WTC11 (cell line): Measurements from ENCODE around the gene LYPLA2. TPM values are rescaled to one million over a fixed set of nuclear protein-coding genes. Genes with fewer than 3 reads are reported as not detected.
A peak's percentile ranks its signal among the peaks of the same experiment; 100 is the strongest.

Experiments used
- ATAC-seq: fragments of 200-7000 bp; cut with Tn5 transposase; 2 replicates; pipeline ENCODE4 v1.10.0; 2021; ENCODE audit warnings: mild to moderate bottlenecking, moderate library complexity
- CTCF ChIA-PET: fragments of 300-600 bp; sonication (Branson Sonifier 250); formaldehyde crosslinking; loops from one replicate; lab custom pipeline; 2021; ENCODE audit warnings: antibody characterized with exemption; lab: Charles Lee
- POLR2A ChIA-PET: fragments of 350-600 bp; sonication (Branson Sonifier 250); formaldehyde crosslinking; loops from one replicate; lab custom pipeline; 2021; ENCODE audit warnings: antibody characterized with exemption; lab: Charles Lee
- DNase-seq: peaks from one replicate; pipeline ENCODE4 v3.0.0; 2021; ENCODE audit warnings: low spot score
- H3K27ac Mint-ChIP-seq: 2 replicates; pipeline ENCODE4 v1.8.0; 2021; ENCODE audit warnings: mixed read lengths
- H3K27me3 Mint-ChIP-seq: 2 replicates; pipeline ENCODE4 v1.8.0; 2021; ENCODE audit warnings: low read depth, mild to moderate bottlenecking, moderate library complexity, mixed read lengths
- H3K36me3 Mint-ChIP-seq: 2 replicates; pipeline ENCODE4 v1.8.0; 2021; ENCODE audit warnings: mixed read lengths
- H3K4me1 Mint-ChIP-seq: 2 replicates; pipeline ENCODE4 v1.8.0; 2022; ENCODE audit warnings: mixed read lengths
- H3K4me3 Mint-ChIP-seq: 2 replicates; pipeline ENCODE4 v1.8.0; 2021; ENCODE audit warnings: mild to moderate bottlenecking, moderate library complexity, mixed read lengths
- H3K9me3 Mint-ChIP-seq: 2 replicates; pipeline ENCODE4 v1.8.0; 2021; ENCODE audit warnings: mixed read lengths
- CREB1 ChIP-seq: sonication (generic); formaldehyde crosslinking; IDR thresholded peaks from 2 replicates; pipeline ENCODE4 v1.8.0; 2023; ENCODE audit warnings: mild to moderate bottlenecking, missing genetic modification reagents
- CREM ChIP-seq: sonication (generic); formaldehyde crosslinking; IDR thresholded peaks from 2 replicates; pipeline ENCODE4 v1.8.1; 2022; ENCODE audit warnings: mild to moderate bottlenecking, missing genetic modification reagents, moderate library complexity
- ETV6 ChIP-seq: sonication (generic); formaldehyde crosslinking; IDR thresholded peaks from 2 replicates; pipeline ENCODE4 v1.8.1; 2022; ENCODE audit warnings: mild to moderate bottlenecking, missing genetic modification reagents
- FOXP1 ChIP-seq: sonication (generic); formaldehyde crosslinking; IDR thresholded peaks from 2 replicates; pipeline ENCODE4 v1.8.0; 2022; ENCODE audit warnings: missing genetic modification reagents, mild to moderate bottlenecking, moderate library complexity, borderline replicate concordance
- IRF2 ChIP-seq: sonication (generic); formaldehyde crosslinking; IDR thresholded peaks from 2 replicates; pipeline ENCODE4 v1.8.0; 2022; ENCODE audit warnings: low read depth, missing genetic modification reagents, borderline replicate concordance
- MXD4 ChIP-seq: fragments of 250-450 bp; sonication (Bioruptor Pico); IDR thresholded peaks from 2 replicates; pipeline ENCODE4 v1.8.0; 2021; ENCODE audit warnings: mild to moderate bottlenecking, moderate library complexity, borderline replicate concordance
- RORB ChIP-seq: fragments of 250-450 bp; sonication (Bioruptor Pico); IDR thresholded peaks from 2 replicates; pipeline ENCODE4 v1.9.0; 2021; ENCODE audit warnings: mild to moderate bottlenecking
- TCF7 ChIP-seq: sonication (generic); formaldehyde crosslinking; IDR thresholded peaks from 2 replicates; pipeline ENCODE4 v1.8.0; 2022; ENCODE audit warnings: mild to moderate bottlenecking, low read depth, missing genetic modification reagents, moderate library complexity
- total RNA-seq: library from RNA; stranded (reverse); gene quantifications from 3 replicates; pipeline ENCODE4 v1.2.3, GENCODE V29; 2021
- TF ChIP-seq, protein P1 (sequence below): sonication (generic); formaldehyde crosslinking; conservative IDR thresholded peaks from 2 replicates; pipeline ENCODE4 v1.8.1; 2022; ENCODE audit warnings: mild to moderate bottlenecking, missing genetic modification reagents
- TF ChIP-seq, protein P2 (sequence below): sonication (generic); formaldehyde crosslinking; IDR thresholded peaks from 2 replicates; pipeline ENCODE4 v1.8.0; 2023; ENCODE audit warnings: mild to moderate bottlenecking, missing genetic modification reagents
- TF ChIP-seq, protein P3 (sequence below): fragments of 200-600 bp; IDR thresholded peaks from 2 replicates; pipeline ENCODE4 v1.8.0; 2022; ENCODE audit warnings: antibody characterized with exemption
- TF ChIP-seq, protein P4 (sequence below): sonication (generic); formaldehyde crosslinking; IDR thresholded peaks from 2 replicates; pipeline ENCODE4 v1.8.0; 2022; ENCODE audit warnings: mild to moderate bottlenecking, missing genetic modification reagents
- TF ChIP-seq, protein P5 (sequence below): sonication (generic); formaldehyde crosslinking; IDR thresholded peaks from 2 replicates; pipeline ENCODE4 v1.8.0; 2022; ENCODE audit warnings: missing genetic modification reagents
- TF ChIP-seq, protein P6 (sequence below): sonication (generic); formaldehyde crosslinking; conservative IDR thresholded peaks from 2 replicates; pipeline ENCODE4 v1.8.1; 2023; ENCODE audit warnings: mild to moderate bottlenecking, low read depth, missing genetic modification reagents, moderate library complexity

LYPLA2 gene
- total RNA-seq, 1 experiment from 2014 or later = 164 TPM

DNA sequence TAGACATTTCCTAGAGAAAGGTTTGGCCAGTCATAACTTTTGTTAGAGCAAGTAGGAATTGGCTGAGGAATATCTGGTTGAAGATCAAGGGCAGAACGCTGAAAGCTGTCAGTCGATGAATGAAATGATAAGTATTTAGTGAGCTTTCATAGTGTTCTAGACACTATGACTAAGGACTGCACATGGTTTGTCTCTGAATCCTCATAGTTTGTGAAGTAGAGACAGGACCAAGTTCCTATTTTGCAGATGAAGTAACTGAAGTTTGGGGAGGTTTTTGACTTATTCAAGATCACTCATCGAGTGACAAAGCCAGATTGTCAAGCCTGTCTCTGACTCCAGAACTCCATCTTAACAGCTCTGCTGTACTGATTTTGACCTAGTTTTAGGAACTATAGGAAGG lies 42.9 kb upstream of the LYPLA2 start:
- no peak overlapping the region for H3K27ac Mint-ChIP-seq
- ATAC-seq = no peak
- POLR2A ChIA-PET = interaction anchor here (0.6 kb wide), 1 partner anchor 18 kb away, joined by 3 read pairs; no protein-coding TSS in a partner anchor

DNA sequence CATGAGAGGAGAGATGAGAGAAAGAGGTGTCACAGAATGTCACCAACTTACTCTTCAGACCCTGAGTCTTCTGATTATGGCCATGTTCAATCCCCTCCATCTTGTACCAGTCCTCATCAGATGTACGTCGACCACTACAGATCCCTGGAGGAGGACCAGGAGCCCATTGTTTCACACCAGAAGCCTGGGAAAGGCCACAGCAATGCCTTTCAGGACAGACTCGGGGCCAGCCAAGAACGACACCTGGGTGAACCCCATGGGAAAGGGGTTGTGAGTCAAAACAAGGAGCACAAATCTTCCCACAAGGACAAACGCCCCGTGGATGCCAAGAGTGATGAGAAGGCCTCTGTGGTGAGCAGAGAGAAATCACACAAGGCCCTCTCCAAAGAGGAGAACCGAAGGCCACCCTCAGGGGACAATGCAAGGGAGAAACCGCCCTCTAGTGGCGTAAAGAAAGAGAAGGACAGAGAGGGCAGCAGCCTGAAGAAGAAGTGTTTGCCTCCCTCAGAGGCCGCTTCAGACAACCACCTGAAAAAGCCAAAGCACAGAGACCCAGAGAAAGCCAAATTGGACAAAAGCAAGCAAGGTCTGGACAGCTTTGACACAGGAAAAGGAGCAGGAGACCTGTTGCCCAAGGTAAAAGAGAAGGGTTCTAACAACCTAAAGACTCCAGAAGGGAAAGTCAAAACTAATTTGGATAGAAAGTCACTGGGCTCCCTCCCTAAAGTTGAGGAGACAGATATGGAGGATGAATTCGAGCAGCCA lies 39.7 kb upstream of the LYPLA2 start:
- Mint-ChIP-seq H3K9me3 (no peaks in the 10 kb centered on the region), H3K27me3 (no peaks in the 10 kb centered on the region), H3K4me3 (no peak overlapping the region), H3K36me3 (peaks cover 69% of the 10 kb centered on the region), H3K4me1 (no peaks in the 10 kb centered on the region), H3K27ac (peak overlapping the region; percentile 77; the same call in 1 of the 2 replicates)
- TF ChIP-seq, protein P1, sequence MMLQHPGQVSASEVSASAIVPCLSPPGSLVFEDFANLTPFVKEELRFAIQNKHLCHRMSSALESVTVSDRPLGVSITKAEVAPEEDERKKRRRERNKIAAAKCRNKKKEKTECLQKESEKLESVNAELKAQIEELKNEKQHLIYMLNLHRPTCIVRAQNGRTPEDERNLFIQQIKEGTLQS (CRISPR knock-in tag) = no peak
- TF ChIP-seq FOXP1 (CRISPR knock-in tag) (no peak), ETV6 (no peak)
- TF ChIP-seq, protein P2, sequence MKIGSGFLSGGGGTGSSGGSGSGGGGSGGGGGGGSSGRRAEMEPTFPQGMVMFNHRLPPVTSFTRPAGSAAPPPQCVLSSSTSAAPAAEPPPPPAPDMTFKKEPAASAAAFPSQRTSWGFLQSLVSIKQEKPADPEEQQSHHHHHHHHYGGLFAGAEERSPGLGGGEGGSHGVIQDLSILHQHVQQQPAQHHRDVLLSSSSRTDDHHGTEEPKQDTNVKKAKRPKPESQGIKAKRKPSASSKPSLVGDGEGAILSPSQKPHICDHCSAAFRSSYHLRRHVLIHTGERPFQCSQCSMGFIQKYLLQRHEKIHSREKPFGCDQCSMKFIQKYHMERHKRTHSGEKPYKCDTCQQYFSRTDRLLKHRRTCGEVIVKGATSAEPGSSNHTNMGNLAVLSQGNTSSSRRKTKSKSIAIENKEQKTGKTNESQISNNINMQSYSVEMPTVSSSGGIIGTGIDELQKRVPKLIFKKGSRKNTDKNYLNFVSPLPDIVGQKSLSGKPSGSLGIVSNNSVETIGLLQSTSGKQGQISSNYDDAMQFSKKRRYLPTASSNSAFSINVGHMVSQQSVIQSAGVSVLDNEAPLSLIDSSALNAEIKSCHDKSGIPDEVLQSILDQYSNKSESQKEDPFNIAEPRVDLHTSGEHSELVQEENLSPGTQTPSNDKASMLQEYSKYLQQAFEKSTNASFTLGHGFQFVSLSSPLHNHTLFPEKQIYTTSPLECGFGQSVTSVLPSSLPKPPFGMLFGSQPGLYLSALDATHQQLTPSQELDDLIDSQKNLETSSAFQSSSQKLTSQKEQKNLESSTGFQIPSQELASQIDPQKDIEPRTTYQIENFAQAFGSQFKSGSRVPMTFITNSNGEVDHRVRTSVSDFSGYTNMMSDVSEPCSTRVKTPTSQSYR (CRISPR knock-in tag) = no peak
- TF ChIP-seq, protein P3, sequence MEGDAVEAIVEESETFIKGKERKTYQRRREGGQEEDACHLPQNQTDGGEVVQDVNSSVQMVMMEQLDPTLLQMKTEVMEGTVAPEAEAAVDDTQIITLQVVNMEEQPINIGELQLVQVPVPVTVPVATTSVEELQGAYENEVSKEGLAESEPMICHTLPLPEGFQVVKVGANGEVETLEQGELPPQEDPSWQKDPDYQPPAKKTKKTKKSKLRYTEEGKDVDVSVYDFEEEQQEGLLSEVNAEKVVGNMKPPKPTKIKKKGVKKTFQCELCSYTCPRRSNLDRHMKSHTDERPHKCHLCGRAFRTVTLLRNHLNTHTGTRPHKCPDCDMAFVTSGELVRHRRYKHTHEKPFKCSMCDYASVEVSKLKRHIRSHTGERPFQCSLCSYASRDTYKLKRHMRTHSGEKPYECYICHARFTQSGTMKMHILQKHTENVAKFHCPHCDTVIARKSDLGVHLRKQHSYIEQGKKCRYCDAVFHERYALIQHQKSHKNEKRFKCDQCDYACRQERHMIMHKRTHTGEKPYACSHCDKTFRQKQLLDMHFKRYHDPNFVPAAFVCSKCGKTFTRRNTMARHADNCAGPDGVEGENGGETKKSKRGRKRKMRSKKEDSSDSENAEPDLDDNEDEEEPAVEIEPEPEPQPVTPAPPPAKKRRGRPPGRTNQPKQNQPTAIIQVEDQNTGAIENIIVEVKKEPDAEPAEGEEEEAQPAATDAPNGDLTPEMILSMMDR = peak; percentile 51
- DNase-seq (peak; percentile 44), ATAC-seq (peak; percentile 90)
- ChIA-PET CTCF (interaction anchor here (0.6 to 1.2 kb wide), 3 partner anchors 15 to 166 kb away, joined by 3 to 4 read pairs (median 3); no protein-coding TSS in a partner anchor), POLR2A (interaction anchor here (1.2 kb wide), 1 partner anchor 48 kb away, joined by 3 read pairs; no protein-coding TSS in a partner anchor)

More for the DNA sequence above, 42.9 kb upstream of the LYPLA2 start:
- Mint-ChIP-seq H3K4me1 (peaks cover 16% of the 10 kb centered on the region), H3K36me3 (peaks cover 37% of the 10 kb centered on the region), H3K9me3 (no peaks in the 10 kb centered on the region)
- DNase-seq = no peak
- TF ChIP-seq, protein P4, sequence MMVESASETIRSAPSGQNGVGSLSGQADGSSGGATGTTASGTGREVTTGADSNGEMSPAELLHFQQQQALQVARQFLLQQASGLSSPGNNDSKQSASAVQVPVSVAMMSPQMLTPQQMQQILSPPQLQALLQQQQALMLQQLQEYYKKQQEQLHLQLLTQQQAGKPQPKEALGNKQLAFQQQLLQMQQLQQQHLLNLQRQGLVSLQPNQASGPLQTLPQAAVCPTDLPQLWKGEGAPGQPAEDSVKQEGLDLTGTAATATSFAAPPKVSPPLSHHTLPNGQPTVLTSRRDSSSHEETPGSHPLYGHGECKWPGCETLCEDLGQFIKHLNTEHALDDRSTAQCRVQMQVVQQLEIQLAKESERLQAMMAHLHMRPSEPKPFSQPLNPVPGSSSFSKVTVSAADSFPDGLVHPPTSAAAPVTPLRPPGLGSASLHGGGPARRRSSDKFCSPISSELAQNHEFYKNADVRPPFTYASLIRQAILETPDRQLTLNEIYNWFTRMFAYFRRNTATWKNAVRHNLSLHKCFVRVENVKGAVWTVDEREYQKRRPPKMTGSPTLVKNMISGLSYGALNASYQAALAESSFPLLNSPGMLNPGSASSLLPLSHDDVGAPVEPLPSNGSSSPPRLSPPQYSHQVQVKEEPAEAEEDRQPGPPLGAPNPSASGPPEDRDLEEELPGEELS (CRISPR knock-in tag) = no peak
- TF ChIP-seq, protein P1 (CRISPR knock-in tag) = no peak
- no peak for TF ChIP-seq MXD4
- no peak for TF ChIP-seq CREB1
- TF ChIP-seq CREM = no peak
- TF ChIP-seq RORB (CRISPR knock-in tag) = no peak
- TF ChIP-seq, protein P5, sequence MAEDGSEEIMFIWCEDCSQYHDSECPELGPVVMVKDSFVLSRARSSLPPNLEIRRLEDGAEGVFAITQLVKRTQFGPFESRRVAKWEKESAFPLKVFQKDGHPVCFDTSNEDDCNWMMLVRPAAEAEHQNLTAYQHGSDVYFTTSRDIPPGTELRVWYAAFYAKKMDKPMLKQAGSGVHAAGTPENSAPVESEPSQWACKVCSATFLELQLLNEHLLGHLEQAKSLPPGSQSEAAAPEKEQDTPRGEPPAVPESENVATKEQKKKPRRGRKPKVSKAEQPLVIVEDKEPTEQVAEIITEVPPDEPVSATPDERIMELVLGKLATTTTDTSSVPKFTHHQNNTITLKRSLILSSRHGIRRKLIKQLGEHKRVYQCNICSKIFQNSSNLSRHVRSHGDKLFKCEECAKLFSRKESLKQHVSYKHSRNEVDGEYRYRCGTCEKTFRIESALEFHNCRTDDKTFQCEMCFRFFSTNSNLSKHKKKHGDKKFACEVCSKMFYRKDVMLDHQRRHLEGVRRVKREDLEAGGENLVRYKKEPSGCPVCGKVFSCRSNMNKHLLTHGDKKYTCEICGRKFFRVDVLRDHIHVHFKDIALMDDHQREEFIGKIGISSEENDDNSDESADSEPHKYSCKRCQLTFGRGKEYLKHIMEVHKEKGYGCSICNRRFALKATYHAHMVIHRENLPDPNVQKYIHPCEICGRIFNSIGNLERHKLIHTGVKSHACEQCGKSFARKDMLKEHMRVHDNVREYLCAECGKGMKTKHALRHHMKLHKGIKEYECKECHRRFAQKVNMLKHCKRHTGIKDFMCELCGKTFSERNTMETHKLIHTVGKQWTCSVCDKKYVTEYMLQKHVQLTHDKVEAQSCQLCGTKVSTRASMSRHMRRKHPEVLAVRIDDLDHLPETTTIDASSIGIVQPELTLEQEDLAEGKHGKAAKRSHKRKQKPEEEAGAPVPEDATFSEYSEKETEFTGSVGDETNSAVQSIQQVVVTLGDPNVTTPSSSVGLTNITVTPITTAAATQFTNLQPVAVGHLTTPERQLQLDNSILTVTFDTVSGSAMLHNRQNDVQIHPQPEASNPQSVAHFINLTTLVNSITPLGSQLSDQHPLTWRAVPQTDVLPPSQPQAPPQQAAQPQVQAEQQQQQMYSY (CRISPR knock-in tag) = no peak
- TF ChIP-seq IRF2 (CRISPR knock-in tag) = no peak
- no peak for TF ChIP-seq TCF7 (CRISPR knock-in tag)
- TF ChIP-seq, protein P6, sequence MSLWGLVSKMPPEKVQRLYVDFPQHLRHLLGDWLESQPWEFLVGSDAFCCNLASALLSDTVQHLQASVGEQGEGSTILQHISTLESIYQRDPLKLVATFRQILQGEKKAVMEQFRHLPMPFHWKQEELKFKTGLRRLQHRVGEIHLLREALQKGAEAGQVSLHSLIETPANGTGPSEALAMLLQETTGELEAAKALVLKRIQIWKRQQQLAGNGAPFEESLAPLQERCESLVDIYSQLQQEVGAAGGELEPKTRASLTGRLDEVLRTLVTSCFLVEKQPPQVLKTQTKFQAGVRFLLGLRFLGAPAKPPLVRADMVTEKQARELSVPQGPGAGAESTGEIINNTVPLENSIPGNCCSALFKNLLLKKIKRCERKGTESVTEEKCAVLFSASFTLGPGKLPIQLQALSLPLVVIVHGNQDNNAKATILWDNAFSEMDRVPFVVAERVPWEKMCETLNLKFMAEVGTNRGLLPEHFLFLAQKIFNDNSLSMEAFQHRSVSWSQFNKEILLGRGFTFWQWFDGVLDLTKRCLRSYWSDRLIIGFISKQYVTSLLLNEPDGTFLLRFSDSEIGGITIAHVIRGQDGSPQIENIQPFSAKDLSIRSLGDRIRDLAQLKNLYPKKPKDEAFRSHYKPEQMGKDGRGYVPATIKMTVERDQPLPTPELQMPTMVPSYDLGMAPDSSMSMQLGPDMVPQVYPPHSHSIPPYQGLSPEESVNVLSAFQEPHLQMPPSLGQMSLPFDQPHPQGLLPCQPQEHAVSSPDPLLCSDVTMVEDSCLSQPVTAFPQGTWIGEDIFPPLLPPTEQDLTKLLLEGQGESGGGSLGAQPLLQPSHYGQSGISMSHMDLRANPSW (CRISPR knock-in tag) = no peak
- TF ChIP-seq, all 79 proteins: peak for 0
- CTCF ChIA-PET = no interaction called here
- no peak overlapping the region for H3K4me3 Mint-ChIP-seq
- H3K27me3 Mint-ChIP-seq = no peaks in the 10 kb centered on the region
